Ovary (tissue), 9 donors: Measurements from ENCODE around the gene OSER1. TPM values are rescaled to one million over a fixed set of nuclear protein-coding genes. Genes with fewer than 3 reads are reported as not detected.

ENCODE experiments used
- DNase-seq, 5 donors: peaks; one replicate each; pipeline ENCODE4 v3.0.0-alpha.2; 2019 to 2020
- H3K27ac ChIP-seq, 2 donors: fragments of 200-600 bp; one replicate each; pipeline versions ENCODE4 v1.5.1 to v1.8.0; 2019 to 2022
- H3K27me3 ChIP-seq: fragments of 200-600 bp; one replicate; pipeline ENCODE4 v1.8.0; 2022
- H3K36me3 ChIP-seq: fragments of 200-600 bp; sonication (generic); one replicate; pipeline ENCODE4 v1.5.1; 2019
- H3K4me1 ChIP-seq: one replicate; pipeline ENCODE4 v1.8.1; 2013; ENCODE audit warnings: mild to moderate bottlenecking, moderate library complexity; ENCODE audit not compliant: insufficient read depth
- H3K4me3 ChIP-seq: fragments of 200-600 bp; sonication (generic); one replicate; pipeline ENCODE4 v1.5.1; 2017
- H3K9me3 ChIP-seq, 2 donors: fragments of 200-600 bp in 1 of 2; sonication (generic) in 1 of 2; one replicate each; pipeline versions ENCODE4 v1.5.1 to v1.8.1; 2013 to 2019; ENCODE audit warnings: mild to moderate bottlenecking in 1 of 2, moderate library complexity in 1 of 2
- EP300 ChIP-seq: sonication (generic); formaldehyde crosslinking; IDR thresholded peaks from one replicate; pipeline ENCODE4 v1.6.1; 2017; ENCODE audit warnings: antibody characterized with exemption
- POLR2A ChIP-seq: fragments of 450-650 bp; IDR thresholded peaks from one replicate; pipeline ENCODE4 v1.6.1; 2017; ENCODE audit warnings: antibody characterized with exemption, mild to moderate bottlenecking, moderate library complexity
- WGBS, 3 donors: extraction: QIAGEN DNeasy Blood & Tissue Kit in 1 of 3; methylation state at CpG; one replicate each; pipeline versions ENCODE4 v1.1.5 to v1.1.7; 2013 to 2017; 5-methylcytosine and 5-hydroxymethylcytosine counted together
- intact Hi-C, 4 donors: fragments of 100-400 bp; cut with DNase I; formaldehyde crosslinking; loops; one replicate each; pipeline versions ENCODE4 v1.11.0 to v1.15.1; 2022 to 2023
- polyA plus RNA-seq, 2 donors: library from polyadenylated mRNA; stranded (reverse); fragments of 200-250 nt in 1 of 2; fragments of 350-450 nt in 1 of 2; fragmentation: Illumina TruSeq in 1 of 2; extraction: RNeasy Lipid Tissue Mini Kit (QIAGEN cat#74804) in 1 of 2; gene quantifications; one replicate each; pipeline ENCODE4 v1.2.3, GENCODE V29; 2013 to 2014
- total RNA-seq, 7 donors: library from RNA; depleted of rRNA in 2 of 7; stranded (reverse); fragments of >200 nt in 2 of 7; fragmentation: NEBNext Ultra II Directional in 3 of 7; extraction: Animal tissue kit (Norgen Biotek cat#: 25700) in 3 of 7; gene quantifications; one replicate each; pipeline versions ENCODE4 v1.1.0 to v1.2.4, GENCODE V29; 2016 to 2023
- TF ChIP-seq, protein P1 (sequence below), 3 donors: fragments of 450-650 bp in 2 of 3; fragments of 200-600 bp in 1 of 3; IDR thresholded peaks; one replicate each; pipeline versions ENCODE4 v1.5.1 to v1.8.0; 2016 to 2022; ENCODE audit warnings: antibody characterized with exemption in 3 of 3, mild to moderate bottlenecking in 1 of 3
- donor health status: DM: no; HTN: no; CAD: no; lungs with moderate emphysema.
- donor health status: DM: no; HTN: no; CAD: no.
- donor health status: Bipolar disorder and iron deficiency.
- donor health status: DM: yes; HTN: yes; CAD: no.
- donor health status: DM: no; HTN: no; CAD: no.
- donor health status: DM: yes; HTN: yes; CAD: no.

The OSER1 gene
- total and polyA plus RNA-seq, 9 donors = 27.7 to 55.3 (median 39.5) TPM

DNA sequence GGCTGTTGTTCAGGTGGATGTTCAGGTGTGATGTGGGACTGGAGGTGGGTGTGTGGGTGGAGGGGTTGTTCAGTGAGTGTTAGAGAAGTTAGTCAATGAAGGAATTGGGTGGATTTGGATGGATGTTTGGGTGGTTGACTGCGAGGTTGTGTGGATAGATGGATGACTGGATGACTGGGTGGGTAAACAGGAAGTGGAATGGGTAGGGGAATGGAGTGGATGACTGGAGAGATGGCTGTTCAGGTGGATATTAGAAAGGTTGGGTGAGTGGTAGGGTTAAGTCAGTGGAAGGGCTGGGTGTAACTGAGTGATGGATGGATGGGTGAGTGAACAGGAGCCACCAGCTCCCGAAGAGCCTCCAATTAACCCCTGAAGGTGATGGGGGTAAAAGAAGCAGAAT is 51.4 kb downstream of the OSER1 start:
- no peaks in the 10 kb centered on the region for H3K27me3 ChIP-seq
- no peaks in the 10 kb centered on the region for H3K9me3 ChIP-seq
- intact Hi-C loops = no loop called here
- WGBS, 3 donors = 83 to 90% (median 84%) methylated on average over 2 of the region's 2 CpGs
- H3K27ac ChIP-seq = no peak overlapping the region
- H3K4me1 ChIP-seq = no peaks in the 10 kb centered on the region
- no peak for TF ChIP-seq POLR2A
- TF ChIP-seq, protein P1, sequence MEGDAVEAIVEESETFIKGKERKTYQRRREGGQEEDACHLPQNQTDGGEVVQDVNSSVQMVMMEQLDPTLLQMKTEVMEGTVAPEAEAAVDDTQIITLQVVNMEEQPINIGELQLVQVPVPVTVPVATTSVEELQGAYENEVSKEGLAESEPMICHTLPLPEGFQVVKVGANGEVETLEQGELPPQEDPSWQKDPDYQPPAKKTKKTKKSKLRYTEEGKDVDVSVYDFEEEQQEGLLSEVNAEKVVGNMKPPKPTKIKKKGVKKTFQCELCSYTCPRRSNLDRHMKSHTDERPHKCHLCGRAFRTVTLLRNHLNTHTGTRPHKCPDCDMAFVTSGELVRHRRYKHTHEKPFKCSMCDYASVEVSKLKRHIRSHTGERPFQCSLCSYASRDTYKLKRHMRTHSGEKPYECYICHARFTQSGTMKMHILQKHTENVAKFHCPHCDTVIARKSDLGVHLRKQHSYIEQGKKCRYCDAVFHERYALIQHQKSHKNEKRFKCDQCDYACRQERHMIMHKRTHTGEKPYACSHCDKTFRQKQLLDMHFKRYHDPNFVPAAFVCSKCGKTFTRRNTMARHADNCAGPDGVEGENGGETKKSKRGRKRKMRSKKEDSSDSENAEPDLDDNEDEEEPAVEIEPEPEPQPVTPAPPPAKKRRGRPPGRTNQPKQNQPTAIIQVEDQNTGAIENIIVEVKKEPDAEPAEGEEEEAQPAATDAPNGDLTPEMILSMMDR (IDR thresholded peaks at IDR 0.05) = no peak
- no peak for TF ChIP-seq EP300
- no peak overlapping the region for H3K4me3 ChIP-seq
- DNase-seq = no peak
- no peaks in the 10 kb centered on the region for H3K36me3 ChIP-seq

DNA sequence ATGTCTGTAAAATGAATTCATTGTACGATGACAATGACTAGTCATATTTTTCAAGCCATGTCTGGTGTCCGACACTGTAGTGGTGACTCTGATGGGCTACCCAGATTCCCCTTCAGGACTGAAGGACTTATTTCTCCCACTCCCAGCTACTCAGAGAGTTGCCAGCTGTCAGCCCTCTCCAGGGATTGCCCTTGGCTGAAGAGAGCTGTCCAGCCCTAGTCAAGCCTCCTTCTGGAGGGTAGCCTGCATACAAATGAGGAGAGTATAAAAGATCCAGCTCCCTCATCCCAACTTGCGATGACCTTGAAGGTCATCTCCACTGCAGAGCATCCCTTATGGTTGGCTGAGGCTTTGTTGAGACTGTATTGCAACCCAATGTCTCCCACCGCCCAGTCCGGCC is 53.5 kb downstream of the OSER1 start:
- 85 to 87% (median 87%) methylated on average over 5 of the region's 5 CpGs for WGBS, 3 donors
- Histone ChIP-seq H3K9me3 (no peaks in the 10 kb centered on the region), H3K27ac (no peak overlapping the region), H3K4me1 (no peaks in the 10 kb centered on the region), H3K4me3 (no peak overlapping the region), H3K27me3 (no peaks in the 10 kb centered on the region), H3K36me3 (no peaks in the 10 kb centered on the region)
- TF ChIP-seq EP300 (no peak), POLR2A (no peak)
- TF ChIP-seq, protein P1 (IDR thresholded peaks at IDR 0.05) = no peak
- DNase-seq = no peak
- intact Hi-C loops = no loop called here

DNA sequence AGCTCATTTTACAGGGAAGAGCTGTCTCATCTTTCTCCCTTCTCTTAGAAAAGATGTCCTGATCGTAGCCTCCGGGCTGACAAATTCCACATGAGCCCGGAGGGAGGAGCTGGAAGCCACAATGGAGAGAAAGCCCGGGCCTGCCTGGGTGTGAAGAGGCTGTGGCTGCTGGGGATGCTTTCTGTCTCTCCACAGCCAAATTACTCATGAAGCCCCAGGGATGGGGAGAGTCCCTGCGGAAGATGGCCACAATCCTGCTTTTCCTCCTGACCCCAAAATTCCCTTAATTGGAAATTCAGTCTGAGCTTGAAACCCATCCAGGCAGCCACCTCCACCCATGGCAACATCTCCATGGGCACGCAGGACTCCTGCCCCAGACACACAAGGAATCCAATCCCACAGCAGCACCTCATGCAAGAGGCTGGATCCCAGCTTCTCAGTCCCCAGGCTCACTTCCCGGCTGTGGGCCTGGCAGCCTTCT is 56.0 kb downstream of the OSER1 start:
- H3K4me3 ChIP-seq = no peak overlapping the region
- H3K4me1 ChIP-seq = no peaks in the 10 kb centered on the region
- no peaks in the 10 kb centered on the region for H3K27me3 ChIP-seq
- no peaks in the 10 kb centered on the region for H3K36me3 ChIP-seq
- no peak for DNase-seq
- intact Hi-C loops = loop anchor here in 1 of 4 donors (5.0 kb wide), 1 partner anchor 33 kb away; the partner anchor contains the start of gene JPH2
- H3K9me3 ChIP-seq = no peaks in the 10 kb centered on the region
- H3K27ac ChIP-seq = no peak overlapping the region
- WGBS, 3 donors = 58 to 62% (median 60%) methylated on average over 7 of the region's 7 CpGs
- TF ChIP-seq EP300 = no peak
- TF ChIP-seq, protein P1 (IDR thresholded peaks at IDR 0.05) = no peak
- no peak for TF ChIP-seq POLR2A

DNA sequence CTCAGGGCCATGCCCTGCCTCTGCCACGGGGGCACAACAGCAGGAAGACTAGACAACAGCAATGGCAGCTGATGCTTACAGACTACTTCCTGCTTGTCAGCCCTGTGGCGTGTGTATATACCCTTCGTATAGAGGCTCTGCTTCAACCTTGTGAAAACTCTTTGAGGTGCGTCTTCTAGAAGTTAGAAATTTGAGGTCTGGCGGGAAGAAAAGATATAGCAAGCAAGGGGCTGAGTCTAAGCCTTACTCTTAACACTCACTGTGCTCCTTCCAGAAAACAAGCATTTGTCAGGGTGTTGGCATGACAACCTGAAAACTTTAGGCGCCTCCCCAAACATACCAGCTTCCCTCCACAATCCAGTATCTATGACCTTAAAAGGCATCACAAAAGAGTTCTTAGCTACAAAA is 56.9 kb downstream of the OSER1 start:
- 22 to 36% (median 28%) methylated on average over 6 of the region's 6 CpGs for WGBS, 3 donors
- no peak overlapping the region for H3K27ac ChIP-seq
- no peaks in the 10 kb centered on the region for H3K4me1 ChIP-seq
- intact Hi-C loops = loop anchor here in 1 of 4 donors (5.0 kb wide), 1 partner anchor 34 kb away; the partner anchor contains the start of gene JPH2
- H3K4me3 ChIP-seq = no peak overlapping the region
- DNase-seq = no peak
- TF ChIP-seq EP300 = no peak
- TF ChIP-seq POLR2A = no peak
- TF ChIP-seq, protein P1 (IDR thresholded peaks at IDR 0.05) = no peak
- H3K9me3 ChIP-seq = no peaks in the 10 kb centered on the region
- no peaks in the 10 kb centered on the region for H3K27me3 ChIP-seq
- H3K36me3 ChIP-seq = no peaks in the 10 kb centered on the region
